GM10248 (cell line): ENCODE data around the gene PIK3R5.
"Not testable (repeated sequence)": the region's sequence is repeated elsewhere in the genome, so short reads cannot be mapped to it uniquely, and the experiment has no call there.

Experiments
- CTCF ChIA-PET: fragments of 300-600 bp; sonication (Branson Sonifier 250); formaldehyde crosslinking; extraction: SDS; loops from one replicate; lab custom pipeline; 2021; ENCODE audit warnings: antibody characterized with exemption; lab: Yijun Ruan, JAX
- POLR2A ChIA-PET: fragments of 350-650 bp; sonication (Branson Sonifier 250); formaldehyde crosslinking; extraction: SDS; loops from one replicate; lab custom pipeline; 2020; ENCODE audit warnings: antibody characterized with exemption; lab: Yijun Ruan, JAX
- DNase-seq: peaks from one replicate; pipeline ENCODE4 v3.0.0; 2012; ENCODE audit errors: extremely low spot score
- CTCF ChIP-seq: IDR thresholded peaks from 2 replicates; pipeline ENCODE4 v1.5.1; 2012; ENCODE audit warnings: mild to moderate bottlenecking, low read depth; ENCODE audit errors: extremely low read depth, missing control alignments, control extremely low read depth

PIK3R5 gene

GRCh38 chr17:8986295-8986694 lies 20.8 kb upstream of the PIK3R5 start:
- no peak for TF ChIP-seq CTCF
- CTCF ChIA-PET = interaction anchor here (0.7 to 8.7 kb wide), 4 partner anchors 9 to 91 kb away, joined by 3 to 75 read pairs (median 4); no protein-coding TSS in a partner anchor
- no peak for DNase-seq
- POLR2A ChIA-PET = no interaction called here

DNA sequence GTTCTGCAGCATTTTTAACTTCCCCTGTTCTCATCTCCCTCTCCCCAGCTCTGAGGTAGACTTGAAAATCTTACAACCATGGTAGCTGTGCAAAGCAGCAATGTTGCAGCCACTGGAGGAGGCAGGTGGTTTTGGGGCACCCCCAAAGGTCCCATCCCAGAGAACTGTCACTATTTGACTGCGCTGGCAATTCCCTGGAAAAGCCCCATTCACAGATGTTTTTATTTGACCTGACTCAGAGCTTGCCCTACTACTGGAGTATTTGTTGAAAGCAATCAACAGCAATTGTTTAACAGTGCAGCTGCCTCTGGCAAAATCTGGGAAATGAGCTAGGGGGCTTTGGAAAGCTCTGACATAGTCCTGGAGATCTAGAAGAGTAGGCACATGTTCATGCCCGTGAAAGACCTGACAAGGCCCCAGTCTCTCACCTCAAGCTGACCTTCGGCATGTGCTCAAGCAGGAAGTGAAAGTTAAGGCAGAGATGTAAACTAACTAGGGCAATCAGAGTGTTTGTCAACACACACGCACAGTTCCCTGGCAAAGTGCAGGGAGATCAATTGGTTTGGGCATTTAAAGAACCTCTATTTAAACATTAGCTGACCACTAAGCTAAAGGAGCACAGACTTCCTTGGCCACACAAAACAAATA lies 19.7 kb upstream of the PIK3R5 start:
- ChIA-PET CTCF (interaction anchor here (0.9 to 8.7 kb wide), 3 partner anchors 8 to 12 kb away, joined by 4 to 75 read pairs (median 7); no protein-coding TSS in a partner anchor), POLR2A (no interaction called here)
- DNase-seq = peak; percentile 48
- no peak for TF ChIP-seq CTCF

- CTCF ChIA-PET = interaction anchor here (8.7 kb wide), 1 partner anchor 13 kb away, joined by 75 read pairs; no protein-coding TSS in a partner anchor
- POLR2A ChIA-PET = not testable (repeated sequence)
These were observed 18.7 kb upstream of the PIK3R5 start for GRCh38 chr17:8984225-8984624.

GRCh38 chr17:8981443-8981842 lies 15.9 kb upstream of the PIK3R5 start:
- no peak for DNase-seq
- POLR2A ChIA-PET = no interaction called here
- TF ChIP-seq CTCF = no peak
- CTCF ChIA-PET = interaction anchor here (8.7 kb wide), 1 partner anchor 15 kb away, joined by 75 read pairs; no protein-coding TSS in a partner anchor

More at GRCh38 chr17:8984225-8984624, 18.7 kb upstream of the PIK3R5 start:
- DNase-seq = not testable (repeated sequence)

GRCh38 chr17:8979715-8980114 lies 14.2 kb upstream of the PIK3R5 start:
- ChIA-PET POLR2A (no interaction called here), CTCF (interaction anchor here (1.0 kb wide), 1 partner anchor 19 kb away, joined by 3 read pairs; no protein-coding TSS in a partner anchor)
- DNase-seq = no peak
- TF ChIP-seq CTCF = no peak

DNA sequence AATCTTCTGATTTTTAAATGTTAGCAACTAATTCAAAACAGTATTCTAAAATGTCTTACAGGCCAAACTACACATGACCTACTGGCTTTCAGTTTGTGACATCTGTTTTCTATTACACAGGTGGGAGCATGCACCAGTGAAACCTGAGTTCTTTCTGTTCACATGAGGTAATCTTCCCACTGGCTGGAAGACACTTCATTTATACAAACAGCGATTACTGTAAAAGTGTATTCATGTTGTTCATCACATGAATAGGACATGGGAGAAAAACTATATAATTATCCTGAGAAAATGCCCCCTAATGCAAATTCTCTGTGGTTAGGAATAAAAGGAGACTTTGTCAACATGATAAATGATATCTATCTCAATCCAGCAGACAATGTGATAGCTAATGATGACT lies 11.1 kb upstream of the PIK3R5 start:
- ChIA-PET CTCF (interaction anchor here (0.8 to 1.6 kb wide), 8 partner anchors 9 to 81 kb away, joined by 3 to 6 read pairs (median 3); partner anchors contain the start of gene PIK3R5), POLR2A (no interaction called here)
- no peak for TF ChIP-seq CTCF
- peak; percentile 48 for DNase-seq
